Fibroblast of lung (primary cell): ENCODE results near the gene ZNF474. TPM values are rescaled to one million over a fixed set of nuclear protein-coding genes. Genes with fewer than 3 reads are reported as not detected.

ENCODE experiments used
- DNase-seq, 2 donors: peaks; one replicate each; pipeline versions ENCODE4 v3.0.0 to v3.0.0-alpha.2; 2010; ENCODE audit warnings: low read depth in 2 of 2
- H2AFZ ChIP-seq: 2 replicates; pipeline ENCODE4 v1.5.1; 2012; ENCODE audit warnings: low read length, control low read depth, inconsistent platforms
- H3K27ac ChIP-seq: 2 replicates; pipeline ENCODE4 v1.5.1; 2011; ENCODE audit warnings: low read length, control low read depth; ENCODE audit not compliant: insufficient read depth
- H3K27me3 ChIP-seq: 2 replicates; pipeline ENCODE4 v1.5.1; 2011; ENCODE audit warnings: mild to moderate bottlenecking, low read length; ENCODE audit not compliant: control insufficient read depth, insufficient read depth
- H3K36me3 ChIP-seq: 2 replicates; pipeline ENCODE4 v1.5.1; 2011; ENCODE audit warnings: low read length; ENCODE audit not compliant: control insufficient read depth, insufficient read depth
- H3K4me1 ChIP-seq: 2 replicates; pipeline ENCODE4 v1.5.1; 2011; ENCODE audit warnings: low read length; ENCODE audit not compliant: control insufficient read depth, insufficient read depth; ENCODE audit errors: extremely low read depth
- H3K4me2 ChIP-seq: 2 replicates; pipeline ENCODE4 v1.5.1; 2011; ENCODE audit warnings: low read length, control low read depth; ENCODE audit not compliant: insufficient read depth; ENCODE audit errors: extremely low read depth
- H3K4me3 ChIP-seq, 4 experiments: fragments of 200-600 bp in 1 of 4; sonication (generic) in 1 of 4; replicated peaks in 1 of 4; 2 replicates each; pipeline ENCODE4 v1.5.1; 2011 to 2016; ENCODE audit warnings: low read length in 4 of 4, low read depth in 3 of 4, mild to moderate bottlenecking in 3 of 4, control low read depth in 2 of 4, inconsistent platforms in 1 of 4, mixed read lengths in 1 of 4; ENCODE audit not compliant: insufficient read depth in 1 of 4; ENCODE audit errors: control extremely low read depth in 1 of 4
- H3K79me2 ChIP-seq: 2 replicates; pipeline ENCODE4 v1.5.1; 2012; ENCODE audit warnings: mild to moderate bottlenecking, low read length, inconsistent platforms; ENCODE audit not compliant: control insufficient read depth, insufficient read depth
- H3K9ac ChIP-seq: 2 replicates; pipeline ENCODE4 v1.5.1; 2011; ENCODE audit warnings: mild to moderate bottlenecking, low read length, control low read depth; ENCODE audit not compliant: insufficient read depth
- H3K9me3 ChIP-seq: 2 replicates; pipeline ENCODE4 v1.5.1; 2012; ENCODE audit warnings: low read depth, low read length; ENCODE audit not compliant: control insufficient read depth, insufficient read depth
- H4K20me1 ChIP-seq: 2 replicates; pipeline ENCODE4 v1.5.1; 2011; ENCODE audit warnings: low read length; ENCODE audit not compliant: control insufficient read depth, insufficient read depth; ENCODE audit errors: extremely low read depth
- EZH2 ChIP-seq: IDR thresholded peaks from 2 replicates; pipeline ENCODE4 v1.5.1; 2012; ENCODE audit warnings: low read length, control low read depth, mild to moderate bottlenecking; ENCODE audit errors: missing control alignments
- polyA plus RNA-seq, 2 donors: library from polyadenylated mRNA; depleted of rRNA in 1 of 2; stranded (reverse) in 1 of 2; unstranded in 1 of 2; fragments of >200 nt; gene quantifications; 2 replicates each; pipeline ENCODE4 v1.2.1, GENCODE V29; 2011 to 2012; ENCODE audit warnings: missing spikeins in 1 of 2
- total RNA-seq: library from RNA; depleted of rRNA; stranded (reverse); fragments of >200 nt; gene quantifications from 2 replicates; pipeline ENCODE4 v1.2.1, GENCODE V29; 2014
- TF ChIP-seq, protein P1 (sequence below), 2 donors: IDR thresholded peaks in 1 of 2; conservative IDR thresholded peaks in 1 of 2; 1 replicate in 1 of 2; 2 replicates in 1 of 2; pipeline ENCODE4 v1.5.1; 2011 to 2012; ENCODE audit warnings: low read length in 2 of 2, control low read depth in 1 of 2, inconsistent platforms in 1 of 2, low read depth in 1 of 2, mild to moderate bottlenecking in 1 of 2

Gene ZNF474
- total and polyA plus RNA-seq, 2 donors (not counting 1 experiment from before 2014, with no cell fraction given): 0.17 to 0.20 TPM

DNA sequence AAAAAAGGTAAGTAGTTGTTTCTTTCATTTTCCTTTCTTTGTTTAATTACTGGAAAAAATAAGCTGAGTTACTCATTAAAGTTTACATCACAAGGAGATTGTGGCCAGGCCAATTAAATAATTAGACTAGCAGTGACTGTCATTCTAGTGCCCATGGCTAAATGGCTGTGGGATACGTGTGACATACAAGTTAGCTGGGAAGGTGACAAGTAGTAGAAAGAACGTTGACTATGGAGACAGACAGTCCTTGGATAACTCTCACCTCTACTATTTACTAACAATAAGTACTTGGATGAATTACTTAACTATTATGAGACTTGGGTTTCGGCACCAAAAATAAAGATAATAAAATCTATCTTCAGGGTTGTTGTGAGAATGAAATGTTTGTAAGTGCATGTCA, 44.3 kb upstream of the ZNF474 start:
- Histone ChIP-seq H3K27ac (no peak overlapping the region), H3K9ac (no peak overlapping the region), H3K27me3 (no peaks in the 10 kb centered on the region), H3K79me2 (no peaks in the 10 kb centered on the region), H3K9me3 (no peaks in the 10 kb centered on the region), H2AFZ (no peak overlapping the region), H3K36me3 (no peaks in the 10 kb centered on the region), H3K4me2 (no peak overlapping the region), H4K20me1 (no peaks in the 10 kb centered on the region), H3K4me1 (peaks cover 3% of the 10 kb centered on the region), H3K4me3 (no peak overlapping the region)
- TF ChIP-seq, protein P1, sequence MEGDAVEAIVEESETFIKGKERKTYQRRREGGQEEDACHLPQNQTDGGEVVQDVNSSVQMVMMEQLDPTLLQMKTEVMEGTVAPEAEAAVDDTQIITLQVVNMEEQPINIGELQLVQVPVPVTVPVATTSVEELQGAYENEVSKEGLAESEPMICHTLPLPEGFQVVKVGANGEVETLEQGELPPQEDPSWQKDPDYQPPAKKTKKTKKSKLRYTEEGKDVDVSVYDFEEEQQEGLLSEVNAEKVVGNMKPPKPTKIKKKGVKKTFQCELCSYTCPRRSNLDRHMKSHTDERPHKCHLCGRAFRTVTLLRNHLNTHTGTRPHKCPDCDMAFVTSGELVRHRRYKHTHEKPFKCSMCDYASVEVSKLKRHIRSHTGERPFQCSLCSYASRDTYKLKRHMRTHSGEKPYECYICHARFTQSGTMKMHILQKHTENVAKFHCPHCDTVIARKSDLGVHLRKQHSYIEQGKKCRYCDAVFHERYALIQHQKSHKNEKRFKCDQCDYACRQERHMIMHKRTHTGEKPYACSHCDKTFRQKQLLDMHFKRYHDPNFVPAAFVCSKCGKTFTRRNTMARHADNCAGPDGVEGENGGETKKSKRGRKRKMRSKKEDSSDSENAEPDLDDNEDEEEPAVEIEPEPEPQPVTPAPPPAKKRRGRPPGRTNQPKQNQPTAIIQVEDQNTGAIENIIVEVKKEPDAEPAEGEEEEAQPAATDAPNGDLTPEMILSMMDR (conservative IDR thresholded peaks at IDR 0.05 in 1 of 2, IDR thresholded peaks at IDR 0.05 in 1 of 2; ENCODE audit: low read depth in 1 of 2, low read length in 2 of 2): no peak
- no peak for DNase-seq

DNA sequence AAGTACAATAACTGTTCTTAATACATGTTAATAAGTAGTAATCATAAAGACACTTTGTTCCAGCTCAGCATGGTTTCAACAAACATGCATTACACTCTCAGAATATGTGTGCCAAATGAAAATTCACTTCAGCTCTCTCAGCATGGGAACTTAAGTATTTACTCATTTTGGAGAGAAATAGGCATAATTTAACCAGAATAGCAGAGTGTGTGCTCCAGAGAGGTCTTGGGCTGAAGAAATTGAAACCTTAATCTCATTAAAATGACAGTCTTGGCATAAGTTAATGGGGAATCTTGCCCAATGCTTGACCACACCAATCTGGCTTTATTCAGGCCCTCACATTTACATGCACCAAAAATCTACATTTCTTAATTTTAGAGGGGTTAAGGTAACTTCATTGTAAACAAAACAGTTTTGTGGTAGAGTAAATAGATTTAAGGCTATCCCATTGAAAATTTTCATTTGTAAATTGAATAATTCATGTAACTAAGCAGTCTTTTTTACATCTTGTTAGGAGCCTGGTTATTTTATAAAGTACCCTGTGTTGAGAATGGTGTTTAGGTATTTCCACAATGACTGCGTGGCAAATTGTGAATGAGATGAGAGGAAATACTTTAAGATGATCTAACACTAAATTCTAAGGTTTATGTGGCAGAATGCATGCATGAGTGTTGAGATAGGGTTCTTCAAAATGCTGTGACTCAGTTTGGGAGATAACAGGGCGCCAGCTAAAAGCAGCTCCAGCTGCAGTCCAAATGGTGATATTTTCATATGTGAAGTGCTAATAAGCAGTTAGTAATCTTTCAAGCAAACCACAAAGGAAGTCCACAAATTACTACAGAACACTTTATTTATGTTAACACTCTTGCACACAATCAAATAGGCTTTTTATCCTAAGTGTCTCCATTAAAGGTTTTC, 40.0 kb upstream of the ZNF474 start:
- H3K4me3 ChIP-seq: no peak overlapping the region
- no peaks in the 10 kb centered on the region for H3K27me3 ChIP-seq
- peak; percentile 65 to 99 for DNase-seq
- H3K4me1 ChIP-seq: peaks cover 12% of the 10 kb centered on the region
- TF ChIP-seq, protein P1 (conservative IDR thresholded peaks at IDR 0.05 in 1 of 2, IDR thresholded peaks at IDR 0.05 in 1 of 2; ENCODE audit: low read depth in 1 of 2, low read length in 2 of 2): no peak
- TF ChIP-seq EZH2: no peak
- H3K79me2 ChIP-seq: no peaks in the 10 kb centered on the region
- no peaks in the 10 kb centered on the region for H3K36me3 ChIP-seq
- no peak overlapping the region for H3K4me2 ChIP-seq
- no peak overlapping the region for H3K27ac ChIP-seq
- H4K20me1 ChIP-seq: no peaks in the 10 kb centered on the region
- no peak overlapping the region for H3K9ac ChIP-seq
- H2AFZ ChIP-seq: no peak overlapping the region
- no peaks in the 10 kb centered on the region for H3K9me3 ChIP-seq

DNA sequence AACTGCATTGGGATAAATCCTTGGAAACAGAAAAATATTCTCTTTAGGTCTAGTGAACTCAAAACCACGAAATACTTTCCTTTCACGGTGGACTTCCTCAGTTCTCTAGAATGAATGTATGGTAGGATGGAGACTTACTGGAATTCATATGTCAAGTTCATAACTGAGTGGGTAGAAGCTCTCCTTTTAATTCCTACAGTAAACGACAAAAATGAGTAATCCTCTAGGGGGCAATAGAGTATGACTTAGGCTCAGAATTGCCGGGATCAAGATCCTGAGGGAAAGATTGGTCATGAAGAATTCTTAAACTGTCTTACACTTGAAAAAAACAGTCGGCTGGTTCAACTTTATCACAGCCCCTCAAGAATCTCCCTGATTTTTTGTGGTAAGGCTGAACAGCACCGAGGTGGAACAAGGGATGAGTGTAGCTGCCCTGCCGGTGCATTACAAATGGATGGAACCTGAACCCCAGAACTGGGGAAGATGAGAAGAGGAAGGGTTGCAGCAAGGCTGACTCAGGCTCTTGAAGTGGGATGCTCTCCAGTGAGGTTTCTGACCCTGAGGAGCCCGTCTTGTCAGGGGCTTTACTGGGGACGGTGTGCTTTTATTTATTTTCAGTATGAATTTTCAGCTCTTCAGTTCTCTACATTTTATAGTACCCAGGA, 37.3 kb upstream of the ZNF474 start:
- Histone ChIP-seq H3K4me2 (no peak overlapping the region), H3K4me1 (peaks cover 22% of the 10 kb centered on the region), H2AFZ (peak overlapping the region; percentile 36), H3K36me3 (no peaks in the 10 kb centered on the region), H3K9ac (no peak overlapping the region), H3K27ac (peak overlapping the region; percentile 49), H4K20me1 (no peaks in the 10 kb centered on the region), H3K4me3 (no peak overlapping the region), H3K9me3 (no peaks in the 10 kb centered on the region), H3K27me3 (no peaks in the 10 kb centered on the region), H3K79me2 (no peaks in the 10 kb centered on the region)
- peak; percentile 65 to 83 for DNase-seq
- TF ChIP-seq, protein P1 (conservative IDR thresholded peaks at IDR 0.05 in 1 of 2, IDR thresholded peaks at IDR 0.05 in 1 of 2; ENCODE audit: low read depth in 1 of 2, low read length in 2 of 2): peak; percentile 48 to 59
- TF ChIP-seq EZH2: no peak
